Prostate gland (tissue), 2 donors: ENCODE results near the gene GPR108. TPM values are rescaled to one million over a fixed set of nuclear protein-coding genes. Genes with fewer than 3 reads are reported as not detected.

Experiments
- DNase-seq: peaks from one replicate; pipeline ENCODE4 v3.0.0-alpha.2; 2019; ENCODE audit warnings: low spot score
- H3K27ac ChIP-seq, 2 donors: fragments of 200-600 bp; sonication (generic); 2 replicates each; pipeline ENCODE4 v1.5.1; 2017 to 2019
- H3K27me3 ChIP-seq: fragments of 200-600 bp; sonication (generic); replicated peaks from 2 replicates; pipeline ENCODE4 v1.5.1; 2019; ENCODE audit not compliant: insufficient read depth
- H3K36me3 ChIP-seq, 2 donors: fragments of 200-600 bp; sonication (generic); 1 replicate in 1 of 2; 2 replicates in 1 of 2; pipeline versions ENCODE4 v1.5.1 to v1.8.1; 2017 to 2019
- H3K4me1 ChIP-seq: fragments of 200-600 bp; sonication (generic); replicated peaks from 2 replicates; pipeline ENCODE4 v1.5.1; 2019
- H3K4me3 ChIP-seq, 2 donors: fragments of 200-600 bp; sonication (generic); 2 replicates each; pipeline ENCODE4 v1.5.1; 2017 to 2019
- H3K9me3 ChIP-seq: fragments of 200-600 bp; sonication (generic); 2 replicates; pipeline ENCODE4 v1.5.1; 2017
- POLR2A ChIP-seq: fragments of 450-650 bp; IDR thresholded peaks from one replicate; pipeline ENCODE4 v1.6.1; 2016; ENCODE audit warnings: antibody characterized with exemption, mild to moderate bottlenecking
- POLR2AphosphoS5 ChIP-seq: sonication (generic); formaldehyde crosslinking; IDR thresholded peaks from one replicate; pipeline ENCODE4 v1.6.1; 2017; ENCODE audit warnings: antibody characterized with exemption
- WGBS: methylation state at CpG from one replicate; pipeline ENCODE4 v1.1.5; 2018; 5-methylcytosine and 5-hydroxymethylcytosine counted together
- intact Hi-C: fragments of 100-400 bp; cut with DNase I; formaldehyde crosslinking; loops from one replicate; pipeline ENCODE4 v1.14.2; 2022
- total RNA-seq, 2 donors: library from RNA; depleted of rRNA; stranded (reverse); fragments of >200 nt; gene quantifications; one replicate each; pipeline ENCODE4 v1.1.0, GENCODE V29; 2016
- TF ChIP-seq, protein P1 (sequence below), 4 experiments: fragments of 200-600 bp in 2 of 4; fragments of 450-650 bp in 2 of 4; sonication (generic) in 2 of 4; IDR thresholded peaks; 1 replicate in 3 of 4; 2 replicates in 1 of 4; pipeline ENCODE4 v1.5.1; 2016 to 2019; ENCODE audit warnings: antibody characterized with exemption in 4 of 4, mild to moderate bottlenecking in 2 of 4, moderate library complexity in 2 of 4

GPR108 gene
- total RNA-seq, 2 donors from 2014 or later, result 62.7 to 98.0 TPM

DNA sequence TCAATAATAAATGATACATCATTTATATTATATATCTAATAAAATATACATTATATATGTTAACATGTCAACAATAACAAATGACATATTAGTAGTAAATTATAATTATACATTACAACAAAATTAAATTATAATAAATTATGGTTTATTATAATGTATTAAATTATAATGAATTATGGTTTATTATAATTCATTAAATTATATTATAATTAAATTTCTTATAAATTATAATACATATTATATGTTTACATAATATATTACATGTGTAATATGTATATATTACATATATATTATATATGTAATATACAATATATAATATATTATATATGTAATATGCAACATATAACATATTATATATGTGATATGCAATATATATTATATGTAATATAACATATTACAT lies 37.4 kb downstream of the GPR108 start:
- DNase-seq, result no peak
- Histone ChIP-seq H3K36me3 (no peaks in the 10 kb centered on the region), H3K9me3 (no peaks in the 10 kb centered on the region), H3K27ac (no peak overlapping the region), H3K4me3 (no peak overlapping the region), H3K4me1 (no peaks in the 10 kb centered on the region), H3K27me3 (no peaks in the 10 kb centered on the region)
- intact Hi-C loops, result no loop called here
- no peak for TF ChIP-seq POLR2AphosphoS5
- no peak for TF ChIP-seq POLR2A
- TF ChIP-seq, protein P1, sequence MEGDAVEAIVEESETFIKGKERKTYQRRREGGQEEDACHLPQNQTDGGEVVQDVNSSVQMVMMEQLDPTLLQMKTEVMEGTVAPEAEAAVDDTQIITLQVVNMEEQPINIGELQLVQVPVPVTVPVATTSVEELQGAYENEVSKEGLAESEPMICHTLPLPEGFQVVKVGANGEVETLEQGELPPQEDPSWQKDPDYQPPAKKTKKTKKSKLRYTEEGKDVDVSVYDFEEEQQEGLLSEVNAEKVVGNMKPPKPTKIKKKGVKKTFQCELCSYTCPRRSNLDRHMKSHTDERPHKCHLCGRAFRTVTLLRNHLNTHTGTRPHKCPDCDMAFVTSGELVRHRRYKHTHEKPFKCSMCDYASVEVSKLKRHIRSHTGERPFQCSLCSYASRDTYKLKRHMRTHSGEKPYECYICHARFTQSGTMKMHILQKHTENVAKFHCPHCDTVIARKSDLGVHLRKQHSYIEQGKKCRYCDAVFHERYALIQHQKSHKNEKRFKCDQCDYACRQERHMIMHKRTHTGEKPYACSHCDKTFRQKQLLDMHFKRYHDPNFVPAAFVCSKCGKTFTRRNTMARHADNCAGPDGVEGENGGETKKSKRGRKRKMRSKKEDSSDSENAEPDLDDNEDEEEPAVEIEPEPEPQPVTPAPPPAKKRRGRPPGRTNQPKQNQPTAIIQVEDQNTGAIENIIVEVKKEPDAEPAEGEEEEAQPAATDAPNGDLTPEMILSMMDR (IDR thresholded peaks at IDR 0.05), result no peak

DNA sequence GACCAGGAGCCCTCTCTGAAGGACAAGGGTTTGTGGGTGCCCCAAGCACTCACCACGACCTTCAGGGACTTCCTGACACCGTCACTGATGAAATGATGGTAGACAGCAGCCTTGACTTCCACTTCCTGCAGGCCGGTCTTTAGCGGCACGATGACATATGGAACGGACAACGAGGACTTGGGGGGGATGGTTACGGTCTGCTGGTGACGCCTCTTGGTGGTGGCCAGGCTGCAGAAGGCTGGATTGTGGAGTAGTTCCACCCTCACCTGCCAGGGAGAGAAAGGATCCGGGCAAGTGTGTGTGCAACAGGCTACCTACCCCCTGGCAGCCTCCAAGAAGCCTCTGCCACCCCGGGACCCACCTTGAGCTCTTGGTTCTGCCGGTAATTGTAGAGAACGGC lies 40.1 kb downstream of the GPR108 start:
- Histone ChIP-seq H3K4me1 (no peaks in the 10 kb centered on the region), H3K27me3 (no peaks in the 10 kb centered on the region), H3K27ac (no peak overlapping the region), H3K36me3 (no peaks in the 10 kb centered on the region), H3K4me3 (no peak overlapping the region), H3K9me3 (no peaks in the 10 kb centered on the region)
- 78% methylated on average over 13 of the region's 13 CpGs for WGBS
- intact Hi-C loops, result no loop called here
- DNase-seq, result no peak
- TF ChIP-seq POLR2A (no peak), POLR2AphosphoS5 (no peak)
- TF ChIP-seq, protein P1 (IDR thresholded peaks at IDR 0.05), result no peak

DNA sequence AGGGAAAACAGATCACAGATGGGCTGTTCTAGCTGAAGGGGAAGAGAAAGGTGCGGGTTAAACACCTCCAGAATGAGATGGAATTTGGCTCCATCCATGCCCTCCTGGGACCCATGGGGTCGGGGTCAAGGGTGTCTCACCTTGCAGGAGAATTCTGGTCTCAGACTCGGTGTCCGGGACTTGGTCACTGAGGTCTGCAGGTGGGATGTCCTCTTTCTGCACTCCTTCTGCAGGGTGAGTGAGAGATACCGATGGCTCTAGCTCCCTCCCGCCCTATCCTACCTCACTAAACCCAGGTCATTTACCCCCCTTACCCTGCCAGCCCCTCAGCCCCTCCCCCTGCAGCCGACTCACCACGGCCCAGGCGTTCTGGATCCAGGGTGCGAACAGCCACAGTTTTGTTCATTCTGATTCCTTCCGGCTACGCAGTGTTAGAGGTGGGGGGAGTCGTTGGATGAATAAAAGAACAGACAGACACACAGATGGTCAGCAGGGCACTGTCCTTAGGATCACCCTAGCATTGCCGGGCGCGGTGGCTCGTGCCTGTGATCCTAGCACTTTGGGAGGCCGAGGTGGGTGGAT lies 41.0 kb downstream of the GPR108 start:
- DNase-seq, result no peak
- Histone ChIP-seq H3K9me3 (no peaks in the 10 kb centered on the region), H3K27me3 (no peaks in the 10 kb centered on the region), H3K4me1 (no peaks in the 10 kb centered on the region), H3K4me3 (no peak overlapping the region), H3K36me3 (no peaks in the 10 kb centered on the region), H3K27ac (no peak overlapping the region)
- no peak for TF ChIP-seq POLR2A
- 78% methylated on average over 18 of the region's 18 CpGs for WGBS
- intact Hi-C loops, result no loop called here

DNA sequence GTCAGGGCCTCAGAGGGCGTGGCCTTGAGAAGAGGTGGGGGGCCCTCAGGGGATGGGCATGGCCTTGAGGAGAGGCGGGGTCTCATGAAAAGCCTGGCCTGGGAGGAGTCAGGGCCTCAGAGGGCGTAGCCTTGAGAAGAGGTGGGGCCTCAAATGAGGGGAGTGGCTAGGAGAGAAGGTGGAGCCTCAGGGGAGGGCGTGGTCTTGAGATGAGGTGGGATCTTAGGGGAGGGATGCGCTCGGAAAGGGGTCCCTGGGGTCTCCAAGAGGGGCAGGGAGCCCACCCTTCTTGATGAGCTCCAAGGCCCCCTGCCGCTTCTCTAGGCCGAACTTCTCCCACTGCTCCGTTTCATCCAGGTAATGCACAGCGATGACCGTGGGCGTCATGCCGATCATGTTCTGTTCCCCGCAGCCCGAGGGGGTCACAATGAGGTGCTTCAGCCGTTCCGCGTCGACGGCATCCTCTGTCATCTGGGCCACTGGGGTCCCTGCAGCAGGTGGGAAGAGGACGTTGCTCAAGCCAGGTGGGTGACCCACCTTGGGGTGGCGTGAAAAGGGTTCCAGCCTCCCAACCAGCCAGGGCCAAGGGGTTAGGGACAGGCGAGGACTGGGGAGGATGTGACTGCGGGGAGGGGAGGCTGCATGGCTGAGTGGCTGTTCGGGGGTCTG lies 43.1 kb downstream of the GPR108 start:
- 92% methylated on average over 25 of the region's 25 CpGs for WGBS
- intact Hi-C loops, result no loop called here
- no peaks in the 10 kb centered on the region for H3K36me3 ChIP-seq
- no peak overlapping the region for H3K4me3 ChIP-seq
- no peak for DNase-seq
- H3K9me3 ChIP-seq, result no peaks in the 10 kb centered on the region
- no peaks in the 10 kb centered on the region for H3K4me1 ChIP-seq
- H3K27ac ChIP-seq, result no peak overlapping the region
- H3K27me3 ChIP-seq, result no peaks in the 10 kb centered on the region
- TF ChIP-seq, protein P1 (IDR thresholded peaks at IDR 0.05), result no peak
- TF ChIP-seq POLR2A (no peak), POLR2AphosphoS5 (no peak)

DNA sequence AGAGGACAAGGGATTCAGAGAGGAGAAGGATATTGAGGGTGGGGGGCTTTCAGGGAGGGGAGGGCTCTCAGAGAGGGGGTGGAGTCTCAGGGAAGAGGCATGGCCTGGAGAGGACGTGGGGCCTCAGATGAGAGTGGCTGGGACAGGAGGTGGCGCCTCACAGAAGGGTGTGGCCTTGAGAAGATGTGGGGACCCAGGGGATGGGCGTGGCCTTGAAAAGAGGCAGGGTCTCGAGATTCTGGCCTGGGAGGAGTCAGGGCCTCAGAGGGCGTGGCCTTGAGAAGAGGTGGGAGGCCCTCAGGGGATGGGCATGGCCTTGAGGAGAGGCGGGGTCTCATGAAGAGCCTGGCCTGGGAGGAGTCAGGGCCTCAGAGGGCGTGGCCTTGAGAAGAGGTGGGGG lies 43.7 kb downstream of the GPR108 start:
- Histone ChIP-seq H3K9me3 (no peaks in the 10 kb centered on the region), H3K27ac (no peak overlapping the region), H3K36me3 (no peaks in the 10 kb centered on the region), H3K4me3 (no peak overlapping the region), H3K27me3 (no peaks in the 10 kb centered on the region), H3K4me1 (no peaks in the 10 kb centered on the region)
- no peak for DNase-seq
- no peak for TF ChIP-seq POLR2A
- TF ChIP-seq, protein P1 (IDR thresholded peaks at IDR 0.05), result no peak
- TF ChIP-seq POLR2AphosphoS5, result no peak
- WGBS, result 71% methylated on average over 6 of the region's 7 CpGs
- intact Hi-C loops, result no loop called here
